Pons (tissue), 1 donor: ENCODE results near the gene SOX18.
"Not testable (repeated sequence)": the region's sequence is repeated elsewhere in the genome, so short reads cannot be mapped to it uniquely, and the experiment has no call there.

Experiments
- DNase-seq: peaks from one replicate; pipeline ENCODE4 v3.0.0-alpha.2; 2016; ENCODE audit warnings: low spot score

SOX18 gene

GRCh38 chr20:64049060-64049877 lies at the start of gene SOX18:
Gene SOX18 (minus strand): TSS chr20:64049639. CDS start chr20:64049516, 123 bp downstream.
- no peak for DNase-seq

DNA sequence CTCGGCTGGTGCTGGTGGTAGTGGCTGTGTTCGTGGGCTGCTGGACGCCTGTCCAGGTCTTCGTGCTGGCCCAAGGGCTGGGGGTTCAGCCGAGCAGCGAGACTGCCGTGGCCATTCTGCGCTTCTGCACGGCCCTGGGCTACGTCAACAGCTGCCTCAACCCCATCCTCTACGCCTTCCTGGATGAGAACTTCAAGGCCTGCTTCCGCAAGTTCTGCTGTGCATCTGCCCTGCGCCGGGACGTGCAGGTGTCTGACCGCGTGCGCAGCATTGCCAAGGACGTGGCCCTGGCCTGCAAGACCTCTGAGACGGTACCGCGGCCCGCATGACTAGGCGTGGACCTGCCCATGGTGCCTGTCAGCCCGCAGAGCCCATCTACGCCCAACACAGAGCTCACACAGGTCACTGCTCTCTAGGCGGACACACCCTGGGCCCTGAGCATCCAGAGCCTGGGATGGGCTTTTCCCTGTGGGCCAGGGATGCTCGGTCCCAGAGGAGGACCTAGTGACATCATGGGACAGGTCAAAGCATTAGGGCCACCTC lies 49.1 kb upstream of the SOX18 start:
- DNase-seq, result no peak

- no peak for DNase-seq
Measured at GRCh38 chr20:64096535-64096934, 47.1 kb upstream of the SOX18 start.

- DNase-seq, result no peak
Measured at GRCh38 chr20:64095927-64096326, 46.5 kb upstream of the SOX18 start.

- no peak for DNase-seq
Measured at GRCh38 chr20:64095455-64095854, 46.0 kb upstream of the SOX18 start.

DNA sequence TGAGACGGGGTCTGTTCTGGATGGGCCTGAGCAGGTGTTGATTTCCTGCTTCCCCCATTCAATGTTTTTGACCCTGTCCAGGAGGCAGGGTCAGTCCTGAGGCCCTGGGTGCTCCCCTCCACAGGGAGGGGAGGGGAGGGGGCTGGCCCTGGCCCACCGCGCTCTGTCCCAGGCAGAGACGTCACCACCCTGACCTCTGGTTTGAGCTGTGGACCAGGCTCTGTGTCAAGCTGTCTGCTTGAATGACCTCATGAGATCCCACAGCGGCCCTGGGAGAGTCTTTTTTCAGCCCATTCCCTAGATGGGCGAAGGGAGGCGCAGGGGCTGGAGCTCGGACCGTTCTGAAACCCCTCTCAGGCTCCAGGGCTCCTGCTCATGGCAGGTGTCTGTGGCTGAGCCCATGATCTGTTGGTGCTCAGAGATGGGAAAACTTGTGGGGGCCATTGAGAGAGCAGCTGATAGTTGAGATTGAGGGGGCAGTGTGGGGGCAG lies 43.6 kb upstream of the SOX18 start:
- DNase-seq, result no peak

GRCh38 chr20:64092258-64093012 lies 43.0 kb upstream of the SOX18 start:
- DNase-seq, result no peak

DNA sequence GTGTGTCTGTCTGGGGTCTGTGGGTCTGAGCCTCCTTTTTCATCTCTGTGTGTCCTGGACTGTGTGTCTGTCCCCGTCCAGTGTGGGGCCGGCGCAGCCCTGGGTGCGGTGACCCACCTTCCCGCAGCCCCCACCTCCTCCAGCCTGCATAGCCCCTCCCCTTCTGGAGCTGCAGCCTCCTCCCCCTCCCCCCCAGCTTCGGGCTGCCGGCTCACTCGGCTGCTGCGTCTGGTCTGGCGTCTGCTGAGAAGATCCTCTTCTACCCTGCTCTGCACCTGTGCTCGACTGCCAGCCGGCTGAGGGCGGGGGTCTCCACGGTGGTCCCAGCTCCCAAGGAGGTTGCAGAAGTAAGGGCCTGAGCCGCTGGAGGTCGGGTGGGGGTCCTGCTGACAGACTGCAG lies 42.3 kb upstream of the SOX18 start:
- no peak for DNase-seq

DNA sequence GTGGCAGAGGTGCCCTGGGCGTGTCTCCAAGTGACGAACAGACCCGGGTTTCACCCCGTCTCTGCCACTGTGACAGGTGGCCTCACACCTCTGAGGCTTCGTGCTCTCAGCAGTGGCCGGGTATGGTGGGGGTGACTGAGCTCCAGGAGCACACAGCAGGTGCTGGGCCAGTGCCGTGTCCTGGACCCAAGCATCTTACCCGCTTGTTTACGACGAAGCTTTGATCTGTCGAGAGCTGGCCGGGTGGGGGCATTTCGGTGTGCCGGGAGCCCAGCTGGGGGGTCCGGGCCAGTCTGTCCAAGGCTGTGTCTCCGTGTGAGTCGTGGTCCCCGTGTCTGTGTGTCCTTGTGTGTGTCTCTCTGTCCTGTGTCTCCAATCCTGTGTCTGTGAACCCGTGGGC lies 41.9 kb upstream of the SOX18 start:
- no peak for DNase-seq

DNA sequence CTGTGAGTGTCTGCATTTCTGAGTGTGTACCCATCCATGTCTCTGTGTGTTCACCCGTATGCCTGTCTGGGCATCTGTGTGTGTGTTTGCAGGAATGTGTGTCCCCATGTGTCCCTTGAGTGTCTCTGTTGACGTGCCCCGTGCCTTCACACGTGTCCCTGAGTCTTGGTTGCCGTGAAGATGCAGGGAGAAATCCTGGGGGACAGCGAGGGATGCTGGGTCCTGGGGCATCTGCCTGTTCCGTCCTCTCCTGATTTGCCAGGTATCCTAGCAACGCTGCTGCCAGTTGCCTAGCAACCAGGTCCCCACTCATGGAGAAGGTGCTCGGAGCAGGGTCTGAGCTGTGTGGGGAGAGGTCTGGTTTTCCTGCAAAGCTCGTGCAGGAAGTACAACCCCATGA lies 40.7 kb upstream of the SOX18 start:
- DNase-seq, result no peak

DNA sequence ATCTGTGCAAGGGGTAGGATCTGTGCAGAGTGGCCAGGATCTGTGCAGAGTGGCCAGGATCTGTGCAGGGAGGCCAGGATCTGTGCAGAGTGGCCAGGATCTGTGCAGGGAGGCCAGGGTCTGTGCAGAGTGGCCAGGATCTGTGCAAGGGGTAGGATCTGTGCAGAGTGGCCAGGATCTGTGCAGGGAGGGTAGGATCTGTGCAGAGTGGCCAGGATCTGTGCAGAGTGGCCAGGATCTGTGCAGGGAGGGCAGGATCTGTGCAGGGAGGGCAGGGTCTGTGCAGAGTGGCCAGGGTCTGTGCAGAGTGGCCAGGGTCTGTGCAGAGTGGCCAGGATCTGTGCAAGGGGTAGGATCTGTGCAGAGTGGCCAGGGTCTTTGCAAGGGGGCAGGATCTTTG lies 39.1 kb upstream of the SOX18 start:
- not testable (repeated sequence) for DNase-seq

- DNase-seq, result not testable (repeated sequence)
Measured at GRCh38 chr20:64087226-64087825, 37.9 kb upstream of the SOX18 start.

DNA sequence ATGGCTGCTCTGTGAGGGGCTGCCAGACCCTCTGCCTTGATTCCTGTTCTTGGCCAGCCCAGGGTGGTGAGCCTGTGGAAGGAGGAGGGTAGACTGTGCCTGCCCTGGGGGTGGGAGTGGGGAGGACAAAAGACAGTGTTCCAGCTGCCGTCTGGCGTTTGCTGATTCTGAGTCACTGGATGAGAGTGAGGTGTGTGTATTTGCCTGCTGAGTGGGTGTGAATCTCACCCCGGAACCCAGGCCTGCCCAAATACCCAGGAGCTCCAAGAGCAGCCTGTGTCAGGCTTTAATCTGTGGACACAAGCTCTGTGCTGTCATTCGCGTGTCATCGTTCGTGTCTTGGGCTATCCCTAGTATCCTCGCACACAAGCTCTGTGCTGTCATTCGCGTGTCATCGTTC lies 37.4 kb upstream of the SOX18 start:
- no peak for DNase-seq

- no peak for DNase-seq
Measured at GRCh38 chr20:64084685-64085152, 35.3 kb upstream of the SOX18 start.

GRCh38 chr20:64083804-64084684 lies 34.6 kb upstream of the SOX18 start, which contains the start of gene LKAAEAR1:
Gene LKAAEAR1 (minus strand): TSS chr20:64084398. CDS start chr20:64084219, 179 bp downstream.
- no peak for DNase-seq

DNA sequence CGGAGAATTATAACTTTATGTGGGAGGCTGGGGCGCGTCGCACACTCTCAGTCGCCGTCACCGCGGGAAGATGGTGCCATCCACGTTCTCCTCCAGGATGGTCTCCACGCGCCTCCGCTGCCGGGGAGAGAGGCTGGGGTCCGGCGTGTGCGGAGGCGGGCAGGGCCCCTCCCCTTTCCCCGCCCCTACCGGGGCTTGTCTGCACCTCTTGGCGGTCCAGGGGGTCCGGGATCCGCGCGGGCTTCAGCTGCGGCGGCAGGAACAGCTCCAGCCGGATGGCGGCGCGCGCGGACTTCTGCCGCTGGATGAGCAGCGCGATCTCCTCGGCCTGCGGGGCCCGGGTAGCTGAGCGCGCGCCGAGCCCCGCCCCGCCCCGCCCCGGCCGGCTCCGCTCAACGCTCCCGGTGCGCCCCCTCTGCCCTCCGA lies 34.0 kb upstream of the SOX18 start:
- DNase-seq, result no peak

GRCh38 chr20:64082820-64083377 lies 33.5 kb upstream of the SOX18 start:
- DNase-seq, result no peak

DNA sequence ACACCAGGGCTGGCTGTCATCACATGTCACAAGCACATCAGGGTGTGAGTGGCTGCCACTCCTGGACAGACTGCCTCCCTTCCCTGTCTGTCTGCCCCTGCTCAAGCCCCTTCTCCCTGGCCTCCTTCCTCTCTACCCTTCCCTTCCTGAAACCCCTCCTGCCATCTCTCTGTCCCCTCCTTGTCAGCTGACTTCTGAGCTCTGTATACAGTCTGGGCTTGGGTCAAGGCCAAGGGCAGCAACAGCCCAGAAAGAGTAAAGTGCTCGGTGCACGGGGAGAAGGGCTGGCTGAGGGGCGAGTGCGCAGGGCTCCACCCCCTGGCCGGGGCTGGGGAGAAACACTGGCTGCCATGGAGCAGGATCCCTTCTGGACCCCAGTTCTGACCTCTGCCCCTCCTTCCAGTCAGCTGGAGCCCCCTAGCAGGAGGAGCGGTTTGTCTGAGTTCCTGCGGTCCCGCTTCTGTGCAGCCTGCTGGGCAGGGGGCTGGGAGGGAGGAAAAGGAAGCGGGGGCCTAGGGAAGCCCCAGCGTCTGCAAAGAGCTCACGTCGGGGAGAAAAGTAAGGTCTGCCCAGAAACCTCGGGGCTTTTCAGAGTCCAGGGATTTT lies 32.8 kb upstream of the SOX18 start:
- no peak for DNase-seq

DNA sequence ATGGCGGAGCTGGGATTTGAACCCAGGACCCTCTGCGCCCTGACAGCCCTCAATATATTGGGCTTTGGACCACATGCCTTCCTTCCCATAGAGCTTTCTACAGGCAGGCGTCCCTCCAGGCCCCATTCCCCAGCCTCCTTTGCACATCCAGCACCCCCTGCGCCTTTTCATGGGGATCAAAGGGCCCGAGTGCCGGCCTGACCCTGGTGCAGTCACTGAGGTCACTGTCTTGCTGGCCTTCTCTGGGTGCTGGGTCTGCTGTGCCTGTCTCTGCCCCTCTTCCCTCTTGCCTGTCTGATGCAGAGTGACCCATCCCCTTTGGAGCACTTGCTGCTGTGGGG lies 32.2 kb upstream of the SOX18 start:
- DNase-seq, result no peak

GRCh38 chr20:64080813-64081623 lies 31.6 kb upstream of the SOX18 start:
- DNase-seq, result no peak
